Lung (tissue), 12 donors: ENCODE measurements around the gene DGKA. TPM values are rescaled to one million over a fixed set of nuclear protein-coding genes. Genes with fewer than 3 reads are reported as not detected.
"Not testable (repeated sequence)": the region's sequence is repeated elsewhere in the genome, so short reads cannot be mapped to it uniquely, and the experiment has no call there.

Experiments
- ATAC-seq: fragments of 200-7000 bp; cut with Tn5 transposase; one replicate; pipeline ENCODE4 v1.9.1; 2020; ENCODE audit warnings: moderate number of reproducible peaks; ENCODE audit not compliant: insufficient read depth, low FRiP score
- DNase-seq, 3 donors: peaks; one replicate each; pipeline ENCODE4 v3.0.0-alpha.2; 2013 to 2017
- H3K27ac ChIP-seq, 2 donors: one replicate each; pipeline ENCODE4 v1.5.1; 2013; ENCODE audit warnings: mild to moderate bottlenecking in 2 of 2, moderate library complexity in 2 of 2, control low read depth in 1 of 2, inconsistent platforms in 1 of 2, low read depth in 1 of 2, low read length in 1 of 2
- H3K27me3 ChIP-seq, 3 donors: one replicate each; pipeline ENCODE4 v1.5.1; 2013; ENCODE audit warnings: low read length in 2 of 3; ENCODE audit not compliant: control insufficient read depth in 3 of 3, insufficient read depth in 3 of 3
- H3K36me3 ChIP-seq, 4 donors: one replicate each; pipeline ENCODE4 v1.5.1; 2013; ENCODE audit warnings: low read length in 4 of 4, mild to moderate bottlenecking in 1 of 4, moderate library complexity in 1 of 4; ENCODE audit not compliant: control insufficient read depth in 4 of 4, insufficient read depth in 4 of 4
- H3K4me1 ChIP-seq, 5 donors: one replicate each; pipeline ENCODE4 v1.5.1; 2013; ENCODE audit warnings: low read length in 5 of 5, mild to moderate bottlenecking in 2 of 5, moderate library complexity in 1 of 5; ENCODE audit not compliant: control insufficient read depth in 5 of 5, insufficient read depth in 5 of 5
- H3K4me3 ChIP-seq: one replicate; pipeline ENCODE4 v1.5.1; 2013; ENCODE audit warnings: mild to moderate bottlenecking, control low read depth, moderate library complexity
- H3K9ac ChIP-seq, 2 donors: one replicate each; pipeline ENCODE4 v1.5.1; 2013; ENCODE audit warnings: low read length in 2 of 2, control low read depth in 1 of 2; ENCODE audit not compliant: insufficient read depth in 1 of 2
- H3K9me3 ChIP-seq, 4 donors: one replicate each; pipeline ENCODE4 v1.5.1; 2013; ENCODE audit warnings: low read length in 3 of 4, mild to moderate bottlenecking in 1 of 4, moderate library complexity in 1 of 4; ENCODE audit not compliant: control insufficient read depth in 4 of 4, insufficient read depth in 3 of 4
- CTCF ChIP-seq: IDR thresholded peaks from 2 replicates; pipeline ENCODE4 v1.5.1; 2012; ENCODE audit warnings: mild to moderate bottlenecking; ENCODE audit errors: control extremely low read depth, extremely low read depth
- WGBS, 2 donors: extraction: QIAGEN DNeasy Blood & Tissue Kit; methylation state at CpG; one replicate each; pipeline ENCODE4 v1.1.7; 2013; 5-methylcytosine and 5-hydroxymethylcytosine counted together
- polyA plus RNA-seq, 2 donors: library from polyadenylated mRNA; stranded (reverse); fragments of 200-250 nt; gene quantifications; one replicate each; pipeline ENCODE4 v1.2.1, GENCODE V29; 2013
- total RNA-seq, 2 donors: library from RNA; depleted of rRNA in 1 of 2; stranded (reverse); fragments of >200 nt in 1 of 2; gene quantifications; one replicate each; pipeline ENCODE4 v1.2.1, GENCODE V29; 2014 to 2021
- donor health status: control.
- donor health status: control.
- donor health status: Bipolar disorder and iron deficiency.
- donor health status: healthy.
- donor health status: DM: yes; HTN: yes; CAD: no.

DGKA gene
- total and polyA plus RNA-seq, 4 donors, result 19.3 to 41.1 (median 30.8) TPM

- ATAC-seq (no peak), DNase-seq (peak; percentile 14 to 44 (median 22))
- Histone ChIP-seq H3K36me3 (peaks cover 0 to 3% (median under 1%) of the 10 kb centered on the region in 4 donors), H3K9ac (no peak overlapping the region), H3K9me3 (no peaks in the 10 kb centered on the region), H3K27ac (no peak overlapping the region), H3K27me3 (no peaks in the 10 kb centered on the region), H3K4me3 (no peak overlapping the region), H3K4me1 (peaks cover 0 to 9% (median 4%) of the 10 kb centered on the region in 5 donors)
- 57 to 79% methylated on average over 8 of the region's 8 CpGs for WGBS, 2 donors
- TF ChIP-seq CTCF, result no peak
These were observed 22.0 kb upstream of the DGKA start for GRCh38 chr12:55908726-55909512.

GRCh38 chr12:55909513-55909884 lies 21.5 kb upstream of the DGKA start:
- DNase-seq, result no peak
- H3K27ac ChIP-seq, result no peak overlapping the region
- 65 to 81% methylated on average over 2 of the region's 2 CpGs for WGBS, 2 donors
- no peak overlapping the region for H3K4me3 ChIP-seq
- H3K27me3 ChIP-seq, result no peaks in the 10 kb centered on the region
- no peak for ATAC-seq
- H3K4me1 ChIP-seq, result peaks cover 0 to 9% (median 4%) of the 10 kb centered on the region in 5 donors
- no peak for TF ChIP-seq CTCF
- peaks cover 0 to 5% (median under 1%) of the 10 kb centered on the region in 4 donors for H3K36me3 ChIP-seq
- H3K9me3 ChIP-seq, result no peaks in the 10 kb centered on the region
- H3K9ac ChIP-seq, result no peak overlapping the region

- H3K4me1 ChIP-seq, result peaks cover 0 to 9% (median 4%) of the 10 kb centered on the region in 5 donors
- no peaks in the 10 kb centered on the region for H3K9me3 ChIP-seq
- no peak overlapping the region for H3K4me3 ChIP-seq
- DNase-seq, result no peak
- no peak overlapping the region for H3K9ac ChIP-seq
- H3K36me3 ChIP-seq, result peaks cover 0 to 10% (median 2%) of the 10 kb centered on the region in 4 donors
- TF ChIP-seq CTCF, result no peak
- no peak overlapping the region for H3K27ac ChIP-seq
- no peak for ATAC-seq
- WGBS, 2 donors, result 77 to 94% methylated on average over 3 to 4 of the region's 4 CpGs
- H3K27me3 ChIP-seq, result no peaks in the 10 kb centered on the region
These were observed 18.1 kb upstream of the DGKA start for GRCh38 chr12:55912908-55913307.

- Histone ChIP-seq H3K27ac (no peak overlapping the region), H3K9me3 (no peaks in the 10 kb centered on the region), H3K36me3 (peaks cover 0 to 10% (median 2%) of the 10 kb centered on the region in 4 donors), H3K4me1 (peaks cover 0 to 5% (median 0%) of the 10 kb centered on the region in 5 donors), H3K27me3 (no peaks in the 10 kb centered on the region), H3K9ac (no peak overlapping the region), H3K4me3 (no peak overlapping the region)
- WGBS, 2 donors, result 56 to 71% methylated on average over 3 of the region's 3 CpGs
- ATAC-seq (no peak), DNase-seq (no peak)
- TF ChIP-seq CTCF, result no peak
These were observed 15.5 kb upstream of the DGKA start for GRCh38 chr12:55915482-55915859.

- peaks cover 0 to 14% (median 4%) of the 10 kb centered on the region in 4 donors for H3K36me3 ChIP-seq
- not testable (repeated sequence) for H3K27ac ChIP-seq, H3K4me3 ChIP-seq, ATAC-seq, H3K9me3 ChIP-seq, H3K4me1 ChIP-seq, H3K9ac ChIP-seq, DNase-seq, H3K27me3 ChIP-seq
- WGBS, 2 donors, result 89 to 92% methylated on average over 3 of the region's 3 CpGs
These were observed 11.9 kb upstream of the DGKA start for GRCh38 chr12:55919032-55919431.
